Renal pelvis (tissue), 4 donors: Measurements from ENCODE around the gene WFS1. TPM values are rescaled to one million over a fixed set of nuclear protein-coding genes. Genes with fewer than 3 reads are reported as not detected.

Experiments
- DNase-seq: peaks from one replicate; pipeline ENCODE4 v3.0.0-alpha.2; 2013
- polyA plus RNA-seq, 3 donors: library from polyadenylated mRNA; unstranded; fragments of 120-200 nt; gene quantifications; one replicate each; pipeline ENCODE4 v1.2.1, GENCODE V29; 2013; ENCODE audit not compliant: insufficient read length in 3 of 3

The WFS1 gene
- polyA plus RNA-seq, 3 donors = 27.9 to 34.4 (median 30.2) TPM

- DNase-seq = no peak
Observed at GRCh38 chr4:6352031-6352692, 82.5 kb downstream of the WFS1 start.

Other genes starting within 250 kb of the WFS1 start
- gene JAKMIP1, start 69.3 kb upstream of the WFS1 start, polyA plus RNA-seq = under 1 TPM; 0.06 to 0.14 (median 0.12) TPM
- under 1 TPM; 0.36 to 0.51 (median 0.41) TPM for gene PPP2R2C, start 202.8 kb downstream of the WFS1 start, polyA plus RNA-seq